ENCODE data around the gene FAM227B.
"Not testable (repeated sequence)": the region's sequence is repeated elsewhere in the genome, so short reads cannot be mapped to it uniquely, and the experiment has no call there.

The FAM227B gene

GRCh38 chr15:49620658-49621368 is at the start of gene FAM227B, which contains the start of gene DTWD1:
TSS of gene FAM227B (minus strand) at chr15:49620818. CDS start at chr15:49615171, 5,647 bp downstream.
TSS of gene DTWD1 (plus strand) at chr15:49621048. CDS start at chr15:49625168, 4,120 bp downstream.
- DNase-seq (ENCODE audit: low read depth, low spot score) = peak; percentile 79

GRCh38 chr15:49669288-49669687 is 48.7 kb upstream of the FAM227B start:
- DNase-seq (ENCODE audit: low read depth, low spot score) = no peak

GRCh38 chr15:49666486-49666885 is 45.9 kb upstream of the FAM227B start:
- not testable (repeated sequence) for DNase-seq (ENCODE audit: low read depth, low spot score)

GRCh38 chr15:49664716-49665115 is 44.1 kb upstream of the FAM227B start:
- no peak for DNase-seq (ENCODE audit: low read depth, low spot score)

GRCh38 chr15:49656734-49657133 is 36.1 kb upstream of the FAM227B start:
- no peak for DNase-seq (ENCODE audit: low read depth, low spot score)

- no peak for DNase-seq (ENCODE audit: low read depth, low spot score)
Observed at GRCh38 chr15:49652922-49653321, 32.3 kb upstream of the FAM227B start.

GRCh38 chr15:49650676-49651075 is 30.1 kb upstream of the FAM227B start:
- no peak for DNase-seq (ENCODE audit: low read depth, low spot score)

- DNase-seq (ENCODE audit: low read depth, low spot score) = no peak
Observed at GRCh38 chr15:49649987-49650386, 29.4 kb upstream of the FAM227B start.

GRCh38 chr15:49646891-49647290 is 26.3 kb upstream of the FAM227B start:
- no peak for DNase-seq (ENCODE audit: low read depth, low spot score)

GRCh38 chr15:49645941-49646340 is 25.3 kb upstream of the FAM227B start:
- no peak for DNase-seq (ENCODE audit: low read depth, low spot score)

- DNase-seq (ENCODE audit: low read depth, low spot score) = no peak
Observed at GRCh38 chr15:49645277-49645676, 24.7 kb upstream of the FAM227B start.

GRCh38 chr15:49644364-49644794 is 23.8 kb upstream of the FAM227B start:
- DNase-seq (ENCODE audit: low read depth, low spot score) = no peak

GRCh38 chr15:49637857-49638256 is 17.2 kb upstream of the FAM227B start:
- no peak for DNase-seq (ENCODE audit: low read depth, low spot score)

- DNase-seq (ENCODE audit: low read depth, low spot score) = no peak
Observed at GRCh38 chr15:49628379-49628778, 7.8 kb upstream of the FAM227B start.

- DNase-seq (ENCODE audit: low read depth, low spot score) = no peak
Observed at GRCh38 chr15:49627407-49627877, 6.8 kb upstream of the FAM227B start.

GRCh38 chr15:49625460-49626036 is 4.9 kb upstream of the FAM227B start:
- DNase-seq (ENCODE audit: low read depth, low spot score) = no peak

- no peak for DNase-seq (ENCODE audit: low read depth, low spot score)
Observed at GRCh38 chr15:49624056-49624455, 3.4 kb upstream of the FAM227B start.

- DNase-seq (ENCODE audit: low read depth, low spot score) = no peak
Observed at GRCh38 chr15:49622561-49622960, 1.9 kb upstream of the FAM227B start.

- DNase-seq (ENCODE audit: low read depth, low spot score) = no peak
Observed at GRCh38 chr15:49621887-49622286, 1.3 kb upstream of the FAM227B start.

- no peak for DNase-seq (ENCODE audit: low read depth, low spot score)
Observed at GRCh38 chr15:49621401-49621811, 788 bp upstream of the FAM227B start.

GRCh38 chr15:49620199-49620598 is 419 bp downstream of the FAM227B start:
- DNase-seq (ENCODE audit: low read depth, low spot score) = no peak

- DNase-seq (ENCODE audit: low read depth, low spot score) = no peak
Observed at GRCh38 chr15:49619226-49619625, 1.4 kb downstream of the FAM227B start.

GRCh38 chr15:49612240-49612639 is 8.4 kb downstream of the FAM227B start:
- DNase-seq (ENCODE audit: low read depth, low spot score) = not testable (repeated sequence)

Data from iPS DF 19.7 (cell line).